ENCODE measurements around the gene COP1.

DNA sequence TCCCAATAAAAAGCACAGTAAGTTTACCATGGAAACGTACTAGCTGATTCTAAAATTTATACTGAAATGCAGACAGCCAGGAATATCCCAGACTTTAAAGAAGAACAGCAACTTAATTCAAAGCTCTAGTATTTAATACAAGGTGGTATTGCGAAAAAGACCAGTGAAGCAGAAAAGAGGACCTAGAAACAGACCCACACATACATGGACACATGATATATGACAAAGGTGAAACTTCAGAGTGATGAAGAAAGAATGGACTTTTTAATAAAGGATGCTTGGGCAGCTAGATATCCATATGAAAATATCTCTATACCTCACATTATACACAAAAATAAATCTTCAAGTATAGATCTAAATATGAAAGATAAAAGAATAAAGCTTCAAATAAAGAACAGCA lies 62.6 kb downstream of the COP1 start:
- TF ChIP-seq, protein P1, sequence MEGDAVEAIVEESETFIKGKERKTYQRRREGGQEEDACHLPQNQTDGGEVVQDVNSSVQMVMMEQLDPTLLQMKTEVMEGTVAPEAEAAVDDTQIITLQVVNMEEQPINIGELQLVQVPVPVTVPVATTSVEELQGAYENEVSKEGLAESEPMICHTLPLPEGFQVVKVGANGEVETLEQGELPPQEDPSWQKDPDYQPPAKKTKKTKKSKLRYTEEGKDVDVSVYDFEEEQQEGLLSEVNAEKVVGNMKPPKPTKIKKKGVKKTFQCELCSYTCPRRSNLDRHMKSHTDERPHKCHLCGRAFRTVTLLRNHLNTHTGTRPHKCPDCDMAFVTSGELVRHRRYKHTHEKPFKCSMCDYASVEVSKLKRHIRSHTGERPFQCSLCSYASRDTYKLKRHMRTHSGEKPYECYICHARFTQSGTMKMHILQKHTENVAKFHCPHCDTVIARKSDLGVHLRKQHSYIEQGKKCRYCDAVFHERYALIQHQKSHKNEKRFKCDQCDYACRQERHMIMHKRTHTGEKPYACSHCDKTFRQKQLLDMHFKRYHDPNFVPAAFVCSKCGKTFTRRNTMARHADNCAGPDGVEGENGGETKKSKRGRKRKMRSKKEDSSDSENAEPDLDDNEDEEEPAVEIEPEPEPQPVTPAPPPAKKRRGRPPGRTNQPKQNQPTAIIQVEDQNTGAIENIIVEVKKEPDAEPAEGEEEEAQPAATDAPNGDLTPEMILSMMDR (conservative IDR thresholded peaks at IDR 0.05; ENCODE audit: low read depth, low read length) = no peak
- TF ChIP-seq EZH2 (IDR thresholded peaks at IDR 0.05; ENCODE audit: borderline replicate concordance, low read depth, low read length, poor library complexity, severe bottlenecking) = no peak

Data from A673 (cell line).